ENCODE results near the gene DYNC2LI1. TPM values are rescaled to one million over a fixed set of nuclear protein-coding genes. Genes with fewer than 3 reads are reported as not detected.

DYNC2LI1 gene
- total RNA-seq, 4 donors from 2014 or later: 19.5 to 37.3 (median 33.1) TPM

- DNase-seq (ENCODE audit: low spot score in 2 of 2): no peak
- TF ChIP-seq POLR2A (IDR thresholded peaks at IDR 0.05) (no peak), EP300 (IDR thresholded peaks at IDR 0.05) (no peak)
- TF ChIP-seq, protein P1, sequence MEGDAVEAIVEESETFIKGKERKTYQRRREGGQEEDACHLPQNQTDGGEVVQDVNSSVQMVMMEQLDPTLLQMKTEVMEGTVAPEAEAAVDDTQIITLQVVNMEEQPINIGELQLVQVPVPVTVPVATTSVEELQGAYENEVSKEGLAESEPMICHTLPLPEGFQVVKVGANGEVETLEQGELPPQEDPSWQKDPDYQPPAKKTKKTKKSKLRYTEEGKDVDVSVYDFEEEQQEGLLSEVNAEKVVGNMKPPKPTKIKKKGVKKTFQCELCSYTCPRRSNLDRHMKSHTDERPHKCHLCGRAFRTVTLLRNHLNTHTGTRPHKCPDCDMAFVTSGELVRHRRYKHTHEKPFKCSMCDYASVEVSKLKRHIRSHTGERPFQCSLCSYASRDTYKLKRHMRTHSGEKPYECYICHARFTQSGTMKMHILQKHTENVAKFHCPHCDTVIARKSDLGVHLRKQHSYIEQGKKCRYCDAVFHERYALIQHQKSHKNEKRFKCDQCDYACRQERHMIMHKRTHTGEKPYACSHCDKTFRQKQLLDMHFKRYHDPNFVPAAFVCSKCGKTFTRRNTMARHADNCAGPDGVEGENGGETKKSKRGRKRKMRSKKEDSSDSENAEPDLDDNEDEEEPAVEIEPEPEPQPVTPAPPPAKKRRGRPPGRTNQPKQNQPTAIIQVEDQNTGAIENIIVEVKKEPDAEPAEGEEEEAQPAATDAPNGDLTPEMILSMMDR (IDR thresholded peaks at IDR 0.05): no peak
- H3K4me1 ChIP-seq: no peaks in the 10 kb centered on the region
- peaks cover 0 to 1% of the 10 kb centered on the region in 2 donors for H3K27me3 ChIP-seq
- no peak overlapping the region for H3K27ac ChIP-seq
- no peaks in the 10 kb centered on the region for H3K9me3 ChIP-seq
- no peaks in the 10 kb centered on the region for H3K36me3 ChIP-seq
- 61 to 82% methylated on average over 3 of the region's 3 CpGs for WGBS, 2 donors
- no peak overlapping the region for H3K4me3 ChIP-seq
Measured at GRCh38 chr2:43825841-43826240, 52.0 kb downstream of the DYNC2LI1 start.

DNA sequence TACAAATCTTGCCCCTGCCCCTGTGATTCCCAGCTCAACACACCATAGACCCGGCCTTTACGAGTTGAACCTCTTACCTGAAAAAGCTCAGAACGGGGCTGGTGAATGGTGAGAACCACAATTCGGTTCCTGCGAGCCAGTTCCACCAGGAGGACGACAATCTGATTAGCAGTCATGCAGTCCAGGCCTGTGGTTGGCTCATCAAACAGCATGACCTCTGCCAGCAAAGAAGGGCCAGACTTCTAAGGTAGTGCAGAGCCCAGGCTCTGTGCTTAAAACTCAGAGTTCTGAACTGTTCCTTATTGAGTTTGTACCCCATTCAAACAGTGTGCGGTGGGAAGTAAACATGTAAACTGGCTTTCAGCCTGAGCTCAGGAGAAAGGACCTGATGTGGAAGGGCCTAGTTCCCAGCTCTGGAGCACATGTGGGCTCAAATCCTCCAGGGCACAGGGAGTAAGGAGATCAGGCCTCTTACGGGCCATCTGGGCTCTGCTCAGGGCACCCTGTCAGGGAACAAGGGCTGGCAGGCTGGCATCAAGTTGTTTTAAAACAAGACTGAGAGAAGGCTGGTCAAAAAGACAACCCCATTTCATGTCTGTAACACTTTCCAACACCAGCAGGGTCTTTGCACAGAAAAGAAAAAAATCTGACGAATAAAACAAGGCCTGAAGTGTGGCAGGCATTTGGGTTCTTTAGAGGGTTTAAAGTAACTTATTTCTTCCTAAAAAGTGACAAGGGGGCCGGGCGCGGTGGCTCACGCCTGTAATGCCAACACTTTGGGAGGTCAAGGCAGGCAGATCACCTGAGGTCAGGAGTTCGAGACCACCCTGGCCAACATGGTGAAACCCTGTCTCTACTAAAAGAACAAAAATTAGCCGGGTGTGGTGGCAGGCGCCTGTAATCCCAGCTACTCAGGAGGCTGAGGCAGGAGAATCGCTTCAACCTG lies 52.7 kb downstream of the DYNC2LI1 start:
- no peak for TF ChIP-seq POLR2A (IDR thresholded peaks at IDR 0.05)

GRCh38 chr2:43831543-43832294 lies 57.9 kb downstream of the DYNC2LI1 start:
- Histone ChIP-seq H3K27me3 (peaks cover 0 to 21% of the 10 kb centered on the region in 2 donors), H3K9me3 (no peaks in the 10 kb centered on the region), H3K4me1 (peaks cover 0 to 9% (median 0%) of the 10 kb centered on the region in 4 donors), H3K27ac (no peak overlapping the region), H3K4me3 (peak overlapping the region in 2 of 4 donors; percentile 6 to 18), H3K36me3 (no peaks in the 10 kb centered on the region)
- DNase-seq (ENCODE audit: low spot score in 2 of 2): no peak
- WGBS, 2 donors: 9 to 19% methylated on average over 32 to 35 of the region's 54 CpGs
- TF ChIP-seq EP300 (IDR thresholded peaks at IDR 0.05) (no peak), POLR2A (IDR thresholded peaks at IDR 0.05) (no peak)
- TF ChIP-seq, protein P1 (IDR thresholded peaks at IDR 0.05): no peak

More for the DNA sequence above, 52.7 kb downstream of the DYNC2LI1 start:
- 91 to 94% methylated on average over 17 of the region's 17 CpGs for WGBS, 2 donors
- H3K4me1 ChIP-seq: peaks cover 0 to 3% (median 0%) of the 10 kb centered on the region in 4 donors
- no peak overlapping the region for H3K27ac ChIP-seq
- no peaks in the 10 kb centered on the region for H3K36me3 ChIP-seq
- no peak for DNase-seq (ENCODE audit: low spot score in 2 of 2)
- peaks cover 0 to 9% of the 10 kb centered on the region in 2 donors for H3K27me3 ChIP-seq
- H3K9me3 ChIP-seq: no peaks in the 10 kb centered on the region
- no peak overlapping the region for H3K4me3 ChIP-seq

DNA sequence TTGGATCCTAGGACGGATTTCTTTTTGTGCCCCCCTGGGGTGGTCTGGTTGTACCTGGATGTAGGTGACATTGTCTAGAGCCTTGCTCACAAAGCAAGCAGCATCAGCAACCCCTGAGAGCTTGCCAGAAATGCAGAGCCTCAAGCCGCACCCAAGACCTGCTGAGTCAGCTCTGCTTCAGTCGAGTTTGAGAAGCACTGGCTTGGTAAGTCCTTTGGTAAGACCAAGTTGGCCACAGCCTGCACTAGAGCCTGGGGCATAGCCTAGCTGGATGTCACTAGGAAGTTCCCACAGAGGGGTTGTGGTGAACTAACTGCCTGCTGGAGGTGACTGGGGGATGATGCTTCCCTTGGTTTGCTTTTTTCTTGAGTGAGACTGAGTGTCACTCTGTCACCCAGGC lies 58.6 kb downstream of the DYNC2LI1 start:
- peaks cover 0 to 9% (median 0%) of the 10 kb centered on the region in 4 donors for H3K4me1 ChIP-seq
- TF ChIP-seq, protein P1 (IDR thresholded peaks at IDR 0.05): no peak
- no peak for TF ChIP-seq POLR2A (IDR thresholded peaks at IDR 0.05)
- no peak for TF ChIP-seq EP300 (IDR thresholded peaks at IDR 0.05)
- H3K27me3 ChIP-seq: peaks cover 0 to 21% of the 10 kb centered on the region in 2 donors
- WGBS, 2 donors: 38 to 64% methylated on average over 3 of the region's 3 CpGs
- no peaks in the 10 kb centered on the region for H3K9me3 ChIP-seq
- DNase-seq (ENCODE audit: low spot score in 2 of 2): no peak
- H3K27ac ChIP-seq: no peak overlapping the region
- H3K36me3 ChIP-seq: no peaks in the 10 kb centered on the region
- H3K4me3 ChIP-seq: no peak overlapping the region

GRCh38 chr2:43837033-43837432 lies 63.2 kb downstream of the DYNC2LI1 start:
- TF ChIP-seq, protein P1 (IDR thresholded peaks at IDR 0.05): no peak
- peaks cover 0 to 8% of the 10 kb centered on the region in 2 donors for H3K27me3 ChIP-seq
- WGBS, 2 donors: 86 to 89% methylated on average over 4 of the region's 4 CpGs

More at GRCh38 chr2:43837033-43837432, 63.2 kb downstream of the DYNC2LI1 start:
- no peak overlapping the region for H3K27ac ChIP-seq
- H3K4me1 ChIP-seq: peaks cover 0 to 2% (median 0%) of the 10 kb centered on the region in 4 donors
- no peaks in the 10 kb centered on the region for H3K9me3 ChIP-seq
- no peak for DNase-seq (ENCODE audit: low spot score in 2 of 2)
- H3K36me3 ChIP-seq: no peaks in the 10 kb centered on the region
- H3K4me3 ChIP-seq: no peak overlapping the region

Measured in tibial nerve (tissue), 4 donors.